ENCODE measurements around the gene ZNF775.

The ZNF775 gene

DNA sequence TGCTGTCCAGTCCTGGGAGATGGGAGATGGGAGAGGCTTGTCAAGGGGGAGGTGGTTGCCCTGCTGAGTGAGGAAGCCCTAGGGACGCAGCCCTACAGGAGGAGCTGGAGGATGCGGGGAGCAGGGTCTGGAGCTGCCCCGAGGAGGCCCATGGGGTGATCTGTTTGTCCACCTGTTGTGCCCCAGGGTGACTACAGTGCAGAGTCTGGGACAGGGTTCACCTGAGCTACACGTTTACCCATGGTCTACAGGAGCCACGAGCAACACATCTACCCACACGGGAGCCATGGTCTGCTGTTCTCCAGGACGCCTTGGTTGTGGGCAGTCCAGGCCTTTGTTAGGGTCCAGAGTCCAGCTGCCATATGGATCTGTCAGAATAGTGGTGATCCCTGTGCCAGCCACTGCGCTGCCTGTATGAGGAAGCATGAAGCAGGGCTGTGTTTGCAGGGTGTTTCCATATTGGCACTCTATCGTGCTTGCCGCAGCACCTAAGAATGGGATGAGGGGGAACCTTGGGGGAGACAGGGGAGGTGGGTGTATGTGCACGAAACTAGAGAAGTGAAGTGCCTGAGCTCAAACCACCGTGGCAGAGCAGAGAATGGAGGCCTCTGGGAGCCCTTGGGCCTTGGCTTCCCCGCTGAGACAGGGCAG, 23.7 kb downstream of the ZNF775 start:
- DNase-seq, result no peak

- no peak for DNase-seq
Observed at GRCh38 chr7:150403376-150404171, 24.4 kb downstream of the ZNF775 start.

DNA sequence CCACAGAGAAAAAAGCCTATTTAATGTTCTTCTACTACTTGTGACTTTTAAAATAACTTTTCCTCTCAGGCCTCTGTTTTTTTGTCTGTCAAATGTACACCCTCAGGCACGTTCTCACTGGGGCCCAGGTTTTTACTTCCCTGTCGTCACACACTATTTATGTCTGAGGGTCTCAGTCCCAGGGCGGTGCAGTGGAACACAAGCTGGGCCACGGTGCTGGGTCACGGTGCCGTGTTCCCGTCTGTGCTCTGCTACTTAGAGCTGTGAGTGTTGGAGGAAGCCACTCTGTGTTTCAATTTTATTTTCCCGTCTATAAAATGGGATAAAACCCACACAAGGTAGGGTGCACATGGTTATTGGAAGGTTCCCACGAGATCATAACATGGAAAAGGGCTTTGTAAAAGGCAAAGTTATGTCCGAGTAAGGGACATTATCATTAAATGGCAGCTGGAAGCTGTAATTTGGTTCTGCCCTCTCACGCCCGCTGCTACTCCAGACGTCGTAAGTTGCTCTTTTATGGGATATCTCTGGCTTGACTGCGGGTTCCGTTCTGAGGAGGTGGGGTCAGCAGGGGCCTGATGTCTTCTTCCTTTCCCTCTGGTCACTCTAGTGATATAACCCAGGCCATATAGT, 25.2 kb downstream of the ZNF775 start:
- no peak for DNase-seq

DNA sequence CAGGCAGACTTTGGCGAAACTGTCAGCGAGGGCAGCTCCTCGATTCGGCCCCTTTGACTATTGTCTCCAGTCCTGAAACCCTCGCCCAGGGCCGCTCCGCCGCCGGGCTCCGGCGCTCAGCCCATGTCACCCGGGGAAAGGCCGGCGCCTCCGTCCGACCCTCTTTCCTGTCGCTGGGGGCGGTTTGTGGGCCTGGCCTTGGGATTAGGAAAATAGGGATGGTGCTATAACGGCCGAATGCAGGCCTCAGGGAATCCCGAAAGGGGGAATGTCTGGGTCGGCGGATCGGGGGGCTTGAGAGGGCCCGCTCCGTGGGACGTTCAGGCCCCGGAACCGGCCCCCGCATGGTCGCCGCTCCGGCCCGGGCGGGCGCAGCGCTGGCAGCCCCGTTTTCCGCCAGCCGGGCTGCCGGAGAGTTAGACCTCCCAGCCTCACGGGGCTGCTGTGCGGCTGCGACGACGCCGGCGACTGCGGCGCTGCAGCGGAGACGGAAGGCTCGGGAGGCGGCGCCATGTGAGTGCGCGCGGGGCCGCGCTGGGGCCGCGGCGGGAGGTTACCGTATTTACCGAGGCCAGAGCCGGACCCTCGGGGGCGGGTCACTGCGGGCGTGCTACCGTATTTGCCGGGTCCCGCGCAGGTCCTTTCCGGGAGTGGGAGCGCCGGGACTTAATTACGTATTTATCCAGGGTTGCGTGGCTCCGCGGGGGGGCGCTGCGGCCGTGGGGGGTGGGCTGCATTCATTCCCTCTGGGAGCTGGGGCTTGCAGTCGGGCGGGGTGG, 25.9 kb downstream of the ZNF775 start:
- DNase-seq, result peak; percentile 23

DNA sequence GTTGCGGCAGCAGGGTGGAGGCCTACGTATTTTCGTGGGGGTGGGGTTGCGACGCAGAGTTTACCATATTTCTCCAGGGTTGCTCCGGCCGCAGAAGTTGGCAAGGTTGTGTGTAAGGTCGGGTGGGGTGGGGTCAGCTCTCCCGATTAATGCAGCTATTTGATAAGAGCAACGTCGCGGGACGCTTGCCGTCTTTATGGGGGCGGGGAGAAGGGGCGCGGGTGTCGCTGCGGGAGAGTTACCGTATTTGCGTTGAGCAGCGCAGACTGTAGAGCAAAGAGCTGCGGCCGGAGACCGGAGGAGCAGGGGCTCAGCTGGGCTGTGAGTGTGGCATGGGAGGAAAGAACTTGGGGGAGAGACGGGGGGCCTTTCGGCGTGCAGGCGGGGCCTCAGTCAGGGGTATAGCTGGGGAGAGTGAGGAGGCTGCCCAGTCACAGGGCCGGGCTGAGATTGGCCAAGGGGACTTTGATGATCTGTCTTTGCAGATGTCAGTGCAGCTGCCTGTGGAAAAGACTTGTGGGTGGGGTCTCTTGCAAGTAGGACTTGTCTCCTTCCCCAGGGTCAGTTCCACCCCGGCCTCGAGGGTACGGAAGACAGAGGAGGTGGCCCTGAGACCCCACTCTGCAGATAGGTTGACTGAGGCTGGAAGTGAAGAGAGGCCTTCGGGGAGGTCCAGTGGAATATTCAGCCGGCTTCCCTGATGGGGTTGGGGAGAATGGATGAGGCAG, 26.6 kb downstream of the ZNF775 start:
- DNase-seq, result no peak

DNA sequence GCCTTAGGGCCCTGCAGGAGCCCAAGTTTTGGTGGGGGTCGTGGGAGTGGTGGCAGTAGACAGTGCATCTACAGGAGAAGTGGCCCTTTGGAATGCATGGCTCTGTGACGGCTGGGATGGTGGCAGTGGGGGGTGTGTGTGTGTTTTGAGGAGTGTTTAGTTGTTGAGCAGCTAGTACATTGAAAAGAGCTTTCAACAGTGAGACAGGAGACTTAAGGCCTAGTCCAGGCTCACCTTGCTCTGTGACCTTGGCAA, 27.1 kb downstream of the ZNF775 start:
- no peak for DNase-seq

GRCh38 chr7:150406567-150407421, 27.7 kb downstream of the ZNF775 start:
- no peak for DNase-seq

GRCh38 chr7:150407588-150408392, 28.7 kb downstream of the ZNF775 start:
- DNase-seq, result no peak

GRCh38 chr7:150408393-150409299, 29.5 kb downstream of the ZNF775 start:
- no peak for DNase-seq

- DNase-seq, result no peak
Observed at GRCh38 chr7:150409300-150410030, 30.3 kb downstream of the ZNF775 start.

DNA sequence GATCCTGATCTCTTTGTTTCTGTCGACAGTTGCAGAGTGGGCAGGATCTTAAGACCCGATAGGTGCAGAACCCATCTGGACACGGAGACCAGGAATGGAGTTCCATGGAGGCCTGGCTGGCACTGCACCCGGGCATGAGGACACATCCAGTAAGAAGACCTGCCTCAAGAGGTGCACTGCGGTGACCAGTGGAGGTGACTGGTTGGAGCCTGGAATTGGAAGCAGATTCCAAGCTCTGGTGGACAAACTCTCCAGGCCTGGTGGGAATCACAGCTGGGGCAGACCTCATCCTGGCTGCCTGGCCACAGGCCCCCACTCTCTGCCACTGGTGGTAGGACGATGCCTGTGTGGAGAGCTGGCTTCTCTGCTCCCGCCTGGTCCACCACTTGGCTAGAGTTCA, 31.0 kb downstream of the ZNF775 start:
- no peak for DNase-seq

- no peak for DNase-seq
Observed at GRCh38 chr7:150410680-150411346, 31.7 kb downstream of the ZNF775 start.

- DNase-seq, result no peak
Observed at GRCh38 chr7:150411606-150412005, 32.5 kb downstream of the ZNF775 start.

DNA sequence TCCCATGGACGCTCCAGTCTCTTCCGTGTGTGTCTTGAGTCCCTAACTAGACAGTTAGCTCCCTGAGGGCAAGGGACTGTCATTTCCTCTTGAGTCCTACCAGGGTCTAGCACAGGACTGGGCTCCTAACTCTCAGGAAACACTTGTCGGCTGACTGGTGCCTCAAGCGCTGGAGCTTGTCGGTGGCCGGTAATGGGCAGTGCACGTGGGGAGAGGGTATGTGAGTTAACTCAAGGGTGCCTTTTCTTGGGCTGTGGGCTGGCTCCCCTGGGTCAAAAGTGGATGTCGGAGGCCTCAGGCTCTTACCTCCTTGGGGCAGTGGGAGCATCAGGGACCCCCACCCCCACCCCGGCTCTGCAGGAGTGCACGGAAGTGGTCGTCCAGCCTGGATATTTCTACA, 32.9 kb downstream of the ZNF775 start:
- no peak for DNase-seq

GRCh38 chr7:150412518-150413488, 33.7 kb downstream of the ZNF775 start:
- DNase-seq, result no peak

DNA sequence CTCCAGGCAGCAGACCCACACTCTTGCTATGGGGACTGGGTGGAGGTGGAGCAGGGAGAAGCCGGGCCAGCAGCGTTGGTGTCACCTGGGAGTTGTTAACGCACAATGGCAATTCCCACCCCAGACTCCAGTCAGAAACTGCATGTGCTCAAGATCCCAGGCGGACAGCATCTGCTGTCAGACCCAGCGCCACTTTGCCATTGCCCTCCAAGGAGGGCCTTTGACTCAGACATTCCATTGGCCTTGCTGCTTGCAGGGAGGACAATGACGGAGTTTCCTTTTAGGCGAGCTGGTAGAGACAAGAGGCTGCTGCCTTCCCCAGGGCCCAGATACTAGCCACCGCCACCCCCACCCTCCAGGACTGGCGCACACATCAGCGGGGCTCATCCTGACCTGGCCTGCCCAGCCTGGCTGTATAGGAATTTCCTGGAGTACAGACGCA, 34.5 kb downstream of the ZNF775 start:
- DNase-seq, result no peak
